A549 (cell line): Measurements from ENCODE around the gene KIAA0232. TPM values are rescaled to one million over a fixed set of nuclear protein-coding genes. Genes with fewer than 3 reads are reported as not detected.

Experiments used
- ATAC-seq, 2 experiments: fragments of 200-7000 bp in 1 of 2; fragments of >200 bp in 1 of 2; cut with Nextera tagmentation in 1 of 2; cut with Tn5 transposase in 1 of 2; 3 replicates each; pipeline versions ENCODE4 v1.8.0 to v1.9.1; 2018 to 2020; ENCODE audit warnings: mild to moderate bottlenecking in 1 of 2, moderate library complexity in 1 of 2
- CTCF ChIA-PET: fragments of 300-600 bp; sonication (Branson Sonifier 250); formaldehyde crosslinking; extraction: SDS; loops from one replicate; lab custom pipeline; 2021; ENCODE audit warnings: antibody characterized with exemption, inconsistent platforms; lab: Yijun Ruan, JAX
- POLR2A ChIA-PET: fragments of 350-600 bp; formaldehyde crosslinking; extraction: SDS; loops from one replicate; lab custom pipeline; 2021; ENCODE audit warnings: antibody characterized with exemption, inconsistent platforms; lab: Yijun Ruan, JAX
- DNase-seq, 2 experiments: peaks; one replicate each; pipeline versions ENCODE4 v3.0.0 to v3.0.0-alpha.2; 2011 to 2016; ENCODE audit warnings: low read depth in 1 of 2, low spot score in 1 of 2
- FAIRE-seq: peaks from 2 replicates; lab custom pipeline; 2011; peaks lifted over from hg19 to GRCh38; lab: Jason Lieb, UNC
- H3K27ac ChIP-seq, 2 experiments: fragments of >200 bp; sonication (Bioruptor Twin); formaldehyde crosslinking; 3 replicates each; pipeline ENCODE4 v1.5.1; 2016 to 2017
- H3K4me1 ChIP-seq: fragments of >200 bp; sonication (Bioruptor Twin); formaldehyde crosslinking; 3 replicates; pipeline ENCODE4 v1.6.1; 2016
- H3K4me2 ChIP-seq: fragments of >200 bp; sonication (Bioruptor Twin); formaldehyde crosslinking; 3 replicates; pipeline ENCODE4 v1.6.1; 2016
- H3K4me3 ChIP-seq: fragments of >200 bp; sonication (Bioruptor Twin); formaldehyde crosslinking; 3 replicates; pipeline ENCODE4 v1.5.1; 2016
- H3K9me3 ChIP-seq: fragments of >200 bp; sonication (Bioruptor Twin); formaldehyde crosslinking; 3 replicates; pipeline ENCODE4 v1.6.1; 2016
- ATOH8 ChIP-seq: fragments of 250-450 bp; sonication (Bioruptor Pico); IDR thresholded peaks from 2 replicates; pipeline ENCODE4 v1.5.0; 2020; ENCODE audit warnings: low read depth, mild to moderate bottlenecking, moderate library complexity
- BHLHE40 ChIP-seq: IDR thresholded peaks from 2 replicates; pipeline ENCODE4 v1.6.1; 2012; ENCODE audit warnings: low read depth, low read length, inconsistent platforms
- CHD4 ChIP-seq: fragments of 200-600 bp; sonication (generic); IDR thresholded peaks from 2 replicates; pipeline ENCODE4 v1.6.1; 2016; ENCODE audit warnings: antibody characterized with exemption, mild to moderate bottlenecking, borderline replicate concordance
- CTCF ChIP-seq: fragments of >200 bp; sonication (Bioruptor Twin); formaldehyde crosslinking; IDR thresholded peaks from 3 replicates; pipeline ENCODE4 v1.5.1; 2016
- EHF ChIP-seq: fragments of 250-450 bp; sonication (Bioruptor Pico); IDR thresholded peaks from 2 replicates; pipeline ENCODE4 v1.5.0; 2020; ENCODE audit warnings: mild to moderate bottlenecking
- EP300 ChIP-seq, 2 experiments: fragments of >200 bp; sonication (Bioruptor Twin); formaldehyde crosslinking; IDR thresholded peaks; 2 replicates in 1 of 2; 3 replicates in 1 of 2; pipeline ENCODE4 v1.6.1; 2016 to 2017
- GATA3 ChIP-seq: IDR thresholded peaks from 2 replicates; pipeline ENCODE4 v1.6.1; 2012; ENCODE audit warnings: borderline replicate concordance
- HDAC2 ChIP-seq: fragments of 200-600 bp; sonication (generic); IDR thresholded peaks from 2 replicates; pipeline ENCODE4 v1.6.1; 2016
- HES2 ChIP-seq: fragments of >200 bp; sonication (Bioruptor Twin); formaldehyde crosslinking; IDR thresholded peaks from 2 replicates; pipeline ENCODE4 v1.6.1; 2016
- HEYL ChIP-seq: fragments of 250-450 bp; sonication (Bioruptor Pico); IDR thresholded peaks from 2 replicates; pipeline ENCODE4 v1.8.0; 2021; ENCODE audit warnings: mild to moderate bottlenecking, moderate library complexity
- HOXA7 ChIP-seq: fragments of 250-450 bp; sonication (Bioruptor Pico); IDR thresholded peaks from 2 replicates; pipeline ENCODE4 v1.5.0; 2020; ENCODE audit warnings: mild to moderate bottlenecking, moderate library complexity
- HOXB13 ChIP-seq: fragments of 250-450 bp; sonication (Bioruptor Pico); IDR thresholded peaks from 2 replicates; pipeline ENCODE4 v1.5.0; 2020; ENCODE audit warnings: low read depth, mild to moderate bottlenecking, moderate library complexity
- JUNB ChIP-seq: fragments of >200 bp; sonication (Bioruptor Twin); formaldehyde crosslinking; IDR thresholded peaks from 2 replicates; pipeline ENCODE4 v1.6.1; 2016
- KDM1A ChIP-seq: fragments of 200-600 bp; sonication (generic); IDR thresholded peaks from 2 replicates; pipeline ENCODE4 v1.6.1; 2016; ENCODE audit warnings: low read depth, mild to moderate bottlenecking
- KDM5A ChIP-seq: fragments of 200-600 bp; sonication (generic); IDR thresholded peaks from 2 replicates; pipeline ENCODE4 v1.6.1; 2016; ENCODE audit warnings: antibody characterized with exemption, mild to moderate bottlenecking
- MAFK ChIP-seq: fragments of 450-650 bp; IDR thresholded peaks from 2 replicates; pipeline ENCODE4 v1.6.1; 2014; ENCODE audit not compliant: partially characterized antibody
- MAX ChIP-seq: IDR thresholded peaks from 2 replicates; pipeline ENCODE4 v1.6.1; 2012
- NFE2L2 ChIP-seq: fragments of 150-350 bp; conservative IDR thresholded peaks from 2 replicates; pipeline ENCODE4 v1.6.1; 2014; ENCODE audit warnings: low read length
- NPAS2 ChIP-seq: fragments of 250-450 bp; sonication (Bioruptor Pico); IDR thresholded peaks from 2 replicates; pipeline ENCODE4 v1.8.0; 2022; ENCODE audit warnings: mild to moderate bottlenecking, moderate library complexity, borderline replicate concordance
- PBX3 ChIP-seq: IDR thresholded peaks from 2 replicates; pipeline ENCODE4 v1.6.1; 2012
- POLR2AphosphoS2 ChIP-seq: conservative IDR thresholded peaks from 2 replicates; pipeline ENCODE4 v1.6.1; 2012; ENCODE audit warnings: low read length, improper control_type of control experiment, inconsistent platforms
- RARB ChIP-seq: fragments of 250-450 bp; sonication (Bioruptor Pico); IDR thresholded peaks from 2 replicates; pipeline ENCODE4 v1.8.0; 2021; ENCODE audit warnings: mild to moderate bottlenecking, moderate library complexity
- RCOR1 ChIP-seq: fragments of 150-350 bp; IDR thresholded peaks from 2 replicates; pipeline ENCODE4 v1.6.1; 2014; ENCODE audit warnings: antibody characterized with exemption, low read length, low read depth
- RFX5 ChIP-seq: fragments of 450-650 bp; IDR thresholded peaks from 2 replicates; pipeline ENCODE4 v1.7.1; 2014; ENCODE audit warnings: antibody characterized with exemption, mild to moderate bottlenecking, moderate library complexity
- RNF2 ChIP-seq: fragments of 200-600 bp; sonication (generic); IDR thresholded peaks from 2 replicates; pipeline ENCODE4 v1.6.1; 2016; ENCODE audit warnings: low read depth, mild to moderate bottlenecking, antibody characterized with exemption, moderate library complexity, borderline replicate concordance
- SMC3 ChIP-seq: fragments of >200 bp; sonication (Bioruptor Twin); formaldehyde crosslinking; IDR thresholded peaks from 3 replicates; pipeline ENCODE4 v1.6.1; 2018; ENCODE audit warnings: inconsistent platforms
- ZFP36 ChIP-seq: fragments of 450-650 bp; IDR thresholded peaks from 2 replicates; pipeline ENCODE4 v1.6.1; 2014; ENCODE audit warnings: borderline replicate concordance; ENCODE audit not compliant: partially characterized antibody
- WGBS: methylation state at CpG from one replicate; pipeline ENCODE4 v1.1.6; 2017; ENCODE audit errors: missing lambda C conversion rate; 5-methylcytosine and 5-hydroxymethylcytosine counted together
- polyA plus RNA-seq, 4 experiments: library from polyadenylated mRNA; depleted of rRNA in 3 of 4; stranded (reverse); fragments of >200 nt; fragmentation: RNase III in 1 of 4; extraction: RNeasy Plus Mini Kit Qiagen cat#74134 plus additional on column Dnase treatment in 1 of 4; gene quantifications; 2 replicates in 3 of 4; 3 replicates in 1 of 4; pipeline ENCODE4 v1.2.3, GENCODE V29; 2011 to 2017

KIAA0232 gene
- polyA plus RNA-seq, 2 of the 4 experiments (the other 2 are of a cell fraction) = 9.3 to 21.5 TPM

- TF ChIP-seq HES2 (no peak), RARB (no peak), EHF (CRISPR knock-in tag) (no peak)
Measured at GRCh38 chr4:6892190-6892908, 109.8 kb downstream of the KIAA0232 start (continued).

GRCh38 chr4:6892909-6893202 lies 110.3 kb downstream of the KIAA0232 start:
- CTCF ChIA-PET = interaction anchor here (0.8 to 2.1 kb wide), 11 partner anchors 10 to 242 kb away, joined by 3 to 8 read pairs (median 3); no protein-coding TSS in a partner anchor
- H3K27ac ChIP-seq = peak overlapping the region; percentile 90 to 95
- H3K9me3 ChIP-seq = peaks cover 12% of the 10 kb centered on the region; the same call in 2 of the 3 replicates
- TF ChIP-seq POLR2AphosphoS2 = no peak
- TF ChIP-seq BHLHE40 = no peak
- no peak for TF ChIP-seq GATA3
- TF ChIP-seq HES2 = no peak
- no peak for TF ChIP-seq RARB
- no peak for TF ChIP-seq MAFK
- no peak for TF ChIP-seq KDM5A
- TF ChIP-seq HDAC2 = no peak
- no peak for TF ChIP-seq NPAS2 (CRISPR knock-in tag)
- TF ChIP-seq RFX5 = no peak
- no peak for TF ChIP-seq HOXA7 (CRISPR knock-in tag)
- TF ChIP-seq RNF2 = no peak
- TF ChIP-seq RCOR1 = no peak
- TF ChIP-seq CHD4 = no peak
- no peak for TF ChIP-seq HEYL
- no peak for TF ChIP-seq ZFP36
- no peak for TF ChIP-seq EP300 (IDR thresholded peaks at IDR 0.05)
- TF ChIP-seq CTCF = no peak; the same call in 2 of the 3 replicates
- TF ChIP-seq KDM1A = no peak
- WGBS = 80% methylated on average over 5 of the region's 6 CpGs
- H3K4me1 ChIP-seq = peaks cover 37% of the 10 kb centered on the region
- no peak; a peak in 1 of 6 replicates for ATAC-seq
- peak overlapping the region; percentile 64 for H3K4me2 ChIP-seq
- POLR2A ChIA-PET = interaction anchor here (0.7 to 1.5 kb wide), 3 partner anchors 13 to 16 kb away, joined by 3 to 5 read pairs (median 4); partner anchors contain the start of gene TBC1D14
- no peak overlapping the region for H3K4me3 ChIP-seq
- no peak for FAIRE-seq
- no peak for DNase-seq

- H3K9me3 ChIP-seq = peaks cover 12% of the 10 kb centered on the region; the same call in 2 of the 3 replicates
- peak overlapping the region; percentile 90 to 95 for H3K27ac ChIP-seq
- WGBS = 12% methylated on average over 7 of the region's 7 CpGs
- peaks cover 37% of the 10 kb centered on the region for H3K4me1 ChIP-seq
- DNase-seq (peak; percentile 52 to 88), ATAC-seq (peak; percentile 56 to 76), FAIRE-seq (no peak)
- no peak overlapping the region for H3K4me3 ChIP-seq
- ChIA-PET POLR2A (interaction anchor here (0.7 to 1.2 kb wide), 3 partner anchors 13 to 17 kb away, joined by 3 to 5 read pairs (median 3); partner anchors contain the start of gene TBC1D14), CTCF (interaction anchor here (0.8 to 2.1 kb wide), 9 partner anchors 11 to 241 kb away, joined by 3 to 8 read pairs (median 4); no protein-coding TSS in a partner anchor)
- peak overlapping the region; percentile 64 for H3K4me2 ChIP-seq
- TF ChIP-seq HOXB13 (peak; percentile 70; the same call in 1 of the 2 replicates), BHLHE40 (no peak), MAX (peak; percentile 88), PBX3 (no peak), MAFK (peak; percentile 96), ATOH8 (CRISPR knock-in tag) (peak; percentile 65; the same call in 1 of the 2 replicates), SMC3 (no peak), NFE2L2 (peak; percentile 91), CTCF (no peak), HES2 (no peak), JUNB (no peak)
Measured at GRCh38 chr4:6893449-6894085, 111.0 kb downstream of the KIAA0232 start.
